IMR-90 (cell line): ENCODE measurements around the gene PLXNA1. TPM values are rescaled to one million over a fixed set of nuclear protein-coding genes. Genes with fewer than 3 reads are reported as not detected.

Source experiments
- ATAC-seq: fragments of 200-7000 bp; cut with Tn5 transposase; 2 replicates; pipeline ENCODE4 v1.9.1; 2020; ENCODE audit warnings: low read depth, mild to moderate bottlenecking, moderate library complexity
- BruUV-seq: library from RNA; stranded (reverse); fragments of 400-500 nt; replicated peaks from 2 replicates; lab custom pipeline; 2021; lab: Mats Ljungman, UMichigan
- CTCF ChIA-PET: fragments of 300-600 bp; formaldehyde crosslinking; extraction: SDS; loops from one replicate; lab custom pipeline; 2021; ENCODE audit warnings: antibody characterized with exemption; lab: Yijun Ruan, JAX
- POLR2A ChIA-PET: fragments of 300-600 bp; sonication (Branson Sonifier 250); formaldehyde crosslinking; loops from one replicate; lab custom pipeline; 2022; ENCODE audit warnings: antibody characterized with exemption; ENCODE audit not compliant: unreplicated experiment; lab: Charles Lee
- DNase-seq: peaks from one replicate; pipeline ENCODE4 v3.0.0; 2013
- H2AFZ ChIP-seq: replicated peaks from 2 replicates; pipeline ENCODE3; 2013; ENCODE audit warnings: low read length, mild to moderate bottlenecking; ENCODE audit not compliant: poor library complexity
- H2AK5ac ChIP-seq: 2 replicates; pipeline ENCODE4 v1.6.1; 2013; ENCODE audit warnings: low read depth, low read length, inconsistent platforms
- H2AK9ac ChIP-seq: replicated peaks from 2 replicates; pipeline ENCODE3; 2013; ENCODE audit warnings: mild to moderate bottlenecking, low read depth, low read length, moderate library complexity; ENCODE audit not compliant: poor library complexity
- H2BK120ac ChIP-seq: 2 replicates; pipeline ENCODE4 v1.6.1; 2013; ENCODE audit warnings: low read depth, low read length, inconsistent platforms
- H2BK15ac ChIP-seq: 3 replicates; pipeline ENCODE4 v1.6.1; 2013; ENCODE audit warnings: low read depth, low read length, inconsistent platforms
- H2BK20ac ChIP-seq: 2 replicates; pipeline ENCODE4 v1.6.1; 2013; ENCODE audit warnings: low read depth, mild to moderate bottlenecking, inconsistent platforms, low read length, moderate library complexity
- H2BK5ac ChIP-seq: 2 replicates; pipeline ENCODE4 v1.6.1; 2013; ENCODE audit warnings: mild to moderate bottlenecking, low read depth, low read length, inconsistent platforms; ENCODE audit not compliant: poor library complexity, severe bottlenecking
- H3K14ac ChIP-seq: replicated peaks from 2 replicates; pipeline ENCODE4 v1.6.1; 2013; ENCODE audit warnings: low read depth, low read length, inconsistent platforms
- H3K18ac ChIP-seq: 2 replicates; pipeline ENCODE4 v1.6.1; 2013; ENCODE audit warnings: low read depth, low read length, control low read depth
- H3K23ac ChIP-seq: 2 replicates; pipeline ENCODE4 v1.6.1; 2013; ENCODE audit warnings: low read depth, low read length, inconsistent platforms
- H3K27ac ChIP-seq: 2 replicates; pipeline ENCODE4 v1.5.1; 2013; ENCODE audit warnings: mild to moderate bottlenecking, control low read depth, low read length; ENCODE audit not compliant: insufficient read depth
- H3K27me3 ChIP-seq: 2 replicates; pipeline ENCODE4 v1.6.1; 2013; ENCODE audit warnings: low read length; ENCODE audit not compliant: control insufficient read depth, insufficient read depth
- H3K36me3 ChIP-seq: 2 replicates; pipeline ENCODE4 v1.6.1; 2013; ENCODE audit warnings: low read length, mixed read lengths; ENCODE audit not compliant: control insufficient read depth, insufficient read depth
- H3K4ac ChIP-seq: 2 replicates; pipeline ENCODE4 v1.6.1; 2013; ENCODE audit warnings: low read depth, low read length, inconsistent platforms
- H3K4me1 ChIP-seq: 2 replicates; pipeline ENCODE4 v1.6.1; 2013; ENCODE audit warnings: low read length, mixed read lengths; ENCODE audit not compliant: control insufficient read depth, insufficient read depth
- H3K4me2 ChIP-seq: 2 replicates; pipeline ENCODE4 v1.6.1; 2013; ENCODE audit warnings: low read depth, mild to moderate bottlenecking, control low read depth, low read length, moderate library complexity
- H3K4me3 ChIP-seq: 2 replicates; pipeline ENCODE4 v1.5.1; 2013; ENCODE audit warnings: low read depth, mild to moderate bottlenecking, control low read depth, low read length, moderate library complexity; ENCODE audit not compliant: insufficient read depth
- H3K56ac ChIP-seq: 2 replicates; pipeline ENCODE4 v1.6.1; 2013; ENCODE audit warnings: low read length, inconsistent platforms; ENCODE audit not compliant: insufficient read depth; ENCODE audit errors: extremely low read depth
- H3K79me1 ChIP-seq, 2 experiments: 2 replicates each; pipeline ENCODE4 v1.6.1; 2013; ENCODE audit warnings: low read length in 2 of 2, inconsistent platforms in 1 of 2, low read depth in 1 of 2
- H3K9ac ChIP-seq: 2 replicates; pipeline ENCODE4 v1.6.1; 2013; ENCODE audit warnings: low read depth, low read length, control low read depth
- H3K9me1 ChIP-seq: 2 replicates; pipeline ENCODE4 v1.6.1; 2013; ENCODE audit warnings: low read length, inconsistent platforms; ENCODE audit not compliant: insufficient read depth
- H3K9me3 ChIP-seq: 2 replicates; pipeline ENCODE4 v1.6.1; 2013; ENCODE audit warnings: low read length; ENCODE audit not compliant: control insufficient read depth, insufficient read depth
- H4K20me1 ChIP-seq: 2 replicates; pipeline ENCODE4 v1.6.1; 2013; ENCODE audit warnings: low read length, inconsistent platforms; ENCODE audit not compliant: insufficient read depth
- H4K5ac ChIP-seq: 2 replicates; pipeline ENCODE4 v1.6.1; 2013; ENCODE audit warnings: mild to moderate bottlenecking, low read depth, low read length, control low read depth
- H4K8ac ChIP-seq, 2 experiments: 2 replicates each; pipeline ENCODE4 v1.6.1; 2013; ENCODE audit warnings: low read depth in 2 of 2, low read length in 2 of 2, control low read depth in 1 of 2, inconsistent platforms in 1 of 2
- H4K91ac ChIP-seq: 2 replicates; pipeline ENCODE4 v1.6.1; 2013; ENCODE audit warnings: low read depth, low read length, inconsistent platforms; ENCODE audit not compliant: insufficient read depth
- BHLHE40 ChIP-seq: fragments of 150-350 bp; IDR thresholded peaks from 2 replicates; pipeline ENCODE4 v1.6.1; 2016; ENCODE audit warnings: mild to moderate bottlenecking, low read depth, low read length
- CEBPB ChIP-seq: IDR thresholded peaks from 2 replicates; pipeline ENCODE4 v1.6.1; 2012; ENCODE audit warnings: low read depth, low read length, improper control_type of control experiment
- CHD1 ChIP-seq: IDR thresholded peaks from 2 replicates; pipeline ENCODE4 v1.6.1; 2012; ENCODE audit warnings: low read depth, low read length, improper control_type of control experiment
- FOS ChIP-seq: fragments of 150-350 bp; IDR thresholded peaks from 2 replicates; pipeline ENCODE4 v1.6.1; 2016; ENCODE audit warnings: low read depth, low read length
- MAFK ChIP-seq: IDR thresholded peaks from 2 replicates; pipeline ENCODE4 v1.6.1; 2012; ENCODE audit warnings: low read depth, low read length, improper control_type of control experiment
- MAZ ChIP-seq: IDR thresholded peaks from 2 replicates; pipeline ENCODE4 v1.6.1; 2012; ENCODE audit warnings: low read depth, mild to moderate bottlenecking, low read length, improper control_type of control experiment, moderate library complexity, borderline replicate concordance
- MXI1 ChIP-seq: IDR thresholded peaks from 2 replicates; pipeline ENCODE4 v1.6.1; 2012; ENCODE audit warnings: low read depth, mild to moderate bottlenecking, low read length, moderate library complexity, borderline replicate concordance
- NFE2L2 ChIP-seq: fragments of 150-350 bp; IDR thresholded peaks from 2 replicates; pipeline ENCODE4 v1.6.1; 2016; ENCODE audit warnings: low read depth, mild to moderate bottlenecking, low read length
- POLR2A ChIP-seq: IDR thresholded peaks from 2 replicates; pipeline ENCODE4 v1.6.1; 2012; ENCODE audit warnings: mild to moderate bottlenecking, low read depth, low read length
- RAD21 ChIP-seq: IDR thresholded peaks from 2 replicates; pipeline ENCODE4 v1.6.1; 2012; ENCODE audit warnings: low read length, improper control_type of control experiment
- RCOR1 ChIP-seq: IDR thresholded peaks from 2 replicates; pipeline ENCODE4 v1.6.1; 2012; ENCODE audit warnings: mild to moderate bottlenecking, low read length, improper control_type of control experiment; ENCODE audit not compliant: insufficient replicate concordance
- RFX5 ChIP-seq: IDR thresholded peaks from 2 replicates; pipeline ENCODE4 v1.8.0; 2012; ENCODE audit warnings: low read depth, mild to moderate bottlenecking, low read length, moderate library complexity
- SMC3 ChIP-seq: fragments of 150-350 bp; IDR thresholded peaks from 2 replicates; pipeline ENCODE4 v1.6.1; 2016; ENCODE audit warnings: low read depth, mild to moderate bottlenecking, antibody characterized with exemption, low read length, moderate library complexity
- WGBS, 2 experiments: methylation state at CpG; one replicate each; pipeline versions ENCODE4 v1.1.5 to v1.1.7; 2013; ENCODE audit warnings: missing lambda C conversion rate in 2 of 2; ENCODE audit not compliant: insufficient read length in 1 of 2; ENCODE audit errors: extremely low coverage in 2 of 2; 5-methylcytosine and 5-hydroxymethylcytosine counted together
- dilution Hi-C: fragments of 300-500 bp; cut with HindIII; formaldehyde crosslinking; loops from one replicate; pipeline ENCODE4 v1.14.3; 2018; ENCODE audit warnings: low sequenced_read_pairs; ENCODE audit not compliant: unreplicated experiment
- in situ Hi-C: fragments of 300-500 bp; cut with MboI; formaldehyde crosslinking; loops from 3 replicates; pipeline ENCODE4 v1.14.3; 2019; ENCODE audit warnings: low sequenced_read_pairs, inconsistent platforms, mixed read lengths
- intact Hi-C: fragments of 100-400 bp; cut with micrococcal nuclease; formaldehyde crosslinking; loops from 2 replicates; pipeline ENCODE4 v1.10.0; 2022
- polyA plus RNA-seq, 3 experiments: library from polyadenylated mRNA; depleted of rRNA; stranded (reverse); fragments of >200 nt; gene quantifications; 2 replicates each; pipeline ENCODE4 v1.2.3, GENCODE V29; 2012; ENCODE audit warnings: low replicate concordance in 1 of 3
- total RNA-seq: library from RNA; depleted of rRNA; stranded (reverse); fragments of >200 nt; gene quantifications from 2 replicates; pipeline ENCODE4 v1.2.3, GENCODE V29; 2012
- TF ChIP-seq, protein P1 (sequence below): fragments of 150-350 bp; IDR thresholded peaks from 2 replicates; pipeline ENCODE4 v1.6.1; 2017; ENCODE audit warnings: mild to moderate bottlenecking, antibody characterized with exemption, low read length, low read depth
- TF ChIP-seq, protein P2 (sequence below): conservative IDR thresholded peaks from 2 replicates; pipeline ENCODE4 v1.5.1; 2012; ENCODE audit warnings: mild to moderate bottlenecking, low read depth, low read length, improper control_type of control experiment
- TF ChIP-seq, protein P3 (sequence below): fragments of 150-350 bp; IDR thresholded peaks from 2 replicates; pipeline ENCODE4 v1.6.1; 2016; ENCODE audit warnings: low read depth, mild to moderate bottlenecking, low read length, moderate library complexity, borderline replicate concordance

The PLXNA1 gene
- total and polyA plus RNA-seq, 2 of the 4 experiments (the other 2 are of a cell fraction): 13.6 to 49.4 TPM

DNA sequence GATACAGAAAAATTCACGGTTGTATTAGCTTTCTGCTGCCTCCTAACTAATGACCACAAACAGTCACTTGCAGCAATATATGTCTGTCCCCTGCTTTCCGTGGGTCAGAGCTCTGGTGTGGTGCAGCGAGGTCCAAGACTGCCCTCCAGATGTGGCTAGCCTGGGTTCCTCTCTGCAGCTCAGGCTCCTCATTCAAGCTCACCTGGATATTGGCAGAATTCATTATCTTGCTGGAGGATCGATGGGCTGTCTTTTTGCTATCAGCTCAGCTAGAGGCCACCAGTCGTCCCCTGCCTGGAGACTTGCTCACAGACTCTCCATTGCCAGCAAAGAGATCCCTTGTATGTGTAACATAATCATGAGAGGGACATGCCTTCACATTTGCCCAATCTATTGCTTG lies 12.8 kb upstream of the PLXNA1 start:
- Histone ChIP-seq H3K9me3 (peaks cover 7% of the 10 kb centered on the region), H2BK5ac (peak overlapping the region; percentile 0), H2BK120ac (no peak overlapping the region), H3K4me2 (peak overlapping the region; percentile 25; the same call in 1 of the 2 replicates), H2BK15ac (no peak overlapping the region), H3K36me3 (no peaks in the 10 kb centered on the region), H3K14ac (peak overlapping the region; percentile 21; the same call in 1 of the 2 replicates), H4K91ac (no peak overlapping the region), H2AK5ac (no peak overlapping the region), H3K4me1 (peaks cover 12% of the 10 kb centered on the region), H3K9ac (no peak overlapping the region), H3K79me1 (no peaks in the 10 kb centered on the region), H3K4ac (peak overlapping the region; percentile 47; the same call in 1 of the 2 replicates), H2AFZ (no peak overlapping the region), H2AK9ac (no peak overlapping the region), H4K20me1 (no peaks in the 10 kb centered on the region), H3K27me3 (no peaks in the 10 kb centered on the region; the same call in 1 of the 2 replicates), H3K27ac (no peak overlapping the region), H3K9me1 (no peaks in the 10 kb centered on the region; the same call in 1 of the 2 replicates), H3K18ac (no peak overlapping the region; the same call in 1 of the 2 replicates), H2BK20ac (no peak overlapping the region), H3K4me3 (no peak overlapping the region), H4K5ac (peak overlapping the region; percentile 32; the same call in 1 of the 2 replicates), H3K56ac (no peak overlapping the region), H4K8ac (no peak overlapping the region), H3K23ac (no peak overlapping the region)
- ChIA-PET CTCF (interaction anchor here (0.8 kb wide), 1 partner anchor 13 kb away, joined by 3 read pairs; the partner anchor contains the start of gene PLXNA1), POLR2A (no interaction called here)
- ATAC-seq: no peak
- no TSS peak for BruUV-seq
- WGBS, 2 experiments: 90% methylated on average over 2 of the region's 5 CpGs; no CpG with 5 or more reads in 1 of the 2 experiments
- intact Hi-C loops (no loop called here), dilution Hi-C loops (no loop called here), in situ Hi-C loops (no loop called here)
- DNase-seq: no peak
- no peak for TF ChIP-seq BHLHE40
- TF ChIP-seq CHD1: no peak
- no peak for TF ChIP-seq MAFK
- TF ChIP-seq FOS: no peak
- TF ChIP-seq, protein P1, sequence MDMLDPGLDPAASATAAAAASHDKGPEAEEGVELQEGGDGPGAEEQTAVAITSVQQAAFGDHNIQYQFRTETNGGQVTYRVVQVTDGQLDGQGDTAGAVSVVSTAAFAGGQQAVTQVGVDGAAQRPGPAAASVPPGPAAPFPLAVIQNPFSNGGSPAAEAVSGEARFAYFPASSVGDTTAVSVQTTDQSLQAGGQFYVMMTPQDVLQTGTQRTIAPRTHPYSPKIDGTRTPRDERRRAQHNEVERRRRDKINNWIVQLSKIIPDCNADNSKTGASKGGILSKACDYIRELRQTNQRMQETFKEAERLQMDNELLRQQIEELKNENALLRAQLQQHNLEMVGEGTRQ: no peak
- TF ChIP-seq, protein P2, sequence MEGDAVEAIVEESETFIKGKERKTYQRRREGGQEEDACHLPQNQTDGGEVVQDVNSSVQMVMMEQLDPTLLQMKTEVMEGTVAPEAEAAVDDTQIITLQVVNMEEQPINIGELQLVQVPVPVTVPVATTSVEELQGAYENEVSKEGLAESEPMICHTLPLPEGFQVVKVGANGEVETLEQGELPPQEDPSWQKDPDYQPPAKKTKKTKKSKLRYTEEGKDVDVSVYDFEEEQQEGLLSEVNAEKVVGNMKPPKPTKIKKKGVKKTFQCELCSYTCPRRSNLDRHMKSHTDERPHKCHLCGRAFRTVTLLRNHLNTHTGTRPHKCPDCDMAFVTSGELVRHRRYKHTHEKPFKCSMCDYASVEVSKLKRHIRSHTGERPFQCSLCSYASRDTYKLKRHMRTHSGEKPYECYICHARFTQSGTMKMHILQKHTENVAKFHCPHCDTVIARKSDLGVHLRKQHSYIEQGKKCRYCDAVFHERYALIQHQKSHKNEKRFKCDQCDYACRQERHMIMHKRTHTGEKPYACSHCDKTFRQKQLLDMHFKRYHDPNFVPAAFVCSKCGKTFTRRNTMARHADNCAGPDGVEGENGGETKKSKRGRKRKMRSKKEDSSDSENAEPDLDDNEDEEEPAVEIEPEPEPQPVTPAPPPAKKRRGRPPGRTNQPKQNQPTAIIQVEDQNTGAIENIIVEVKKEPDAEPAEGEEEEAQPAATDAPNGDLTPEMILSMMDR: no peak
- TF ChIP-seq NFE2L2: no peak
- TF ChIP-seq RCOR1: no peak
- TF ChIP-seq CEBPB: no peak
- TF ChIP-seq, protein P3, sequence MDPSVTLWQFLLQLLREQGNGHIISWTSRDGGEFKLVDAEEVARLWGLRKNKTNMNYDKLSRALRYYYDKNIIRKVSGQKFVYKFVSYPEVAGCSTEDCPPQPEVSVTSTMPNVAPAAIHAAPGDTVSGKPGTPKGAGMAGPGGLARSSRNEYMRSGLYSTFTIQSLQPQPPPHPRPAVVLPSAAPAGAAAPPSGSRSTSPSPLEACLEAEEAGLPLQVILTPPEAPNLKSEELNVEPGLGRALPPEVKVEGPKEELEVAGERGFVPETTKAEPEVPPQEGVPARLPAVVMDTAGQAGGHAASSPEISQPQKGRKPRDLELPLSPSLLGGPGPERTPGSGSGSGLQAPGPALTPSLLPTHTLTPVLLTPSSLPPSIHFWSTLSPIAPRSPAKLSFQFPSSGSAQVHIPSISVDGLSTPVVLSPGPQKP: no peak
- no peak for TF ChIP-seq RAD21
- TF ChIP-seq POLR2A: no peak
- TF ChIP-seq RFX5: no peak
- no peak for TF ChIP-seq MAZ
- no peak for TF ChIP-seq SMC3
- no peak for TF ChIP-seq MXI1
